RWPE1 (cell line): ENCODE measurements around the gene SNRNP27.

Source experiments
- CTCF ChIA-PET: fragments of 350-600 bp; sonication (Branson Sonifier 250); formaldehyde crosslinking; extraction: SDS; loops from one replicate; lab custom pipeline; 2021; lab: Yijun Ruan, JAX
- POLR2A ChIA-PET: fragments of 400-600 bp; formaldehyde crosslinking; extraction: SDS; loops from one replicate; lab custom pipeline; 2020; ENCODE audit warnings: antibody characterized with exemption; ENCODE audit not compliant: low non-redundant PET; lab: Yijun Ruan, JAX
- DNase-seq: peaks from one replicate; pipeline ENCODE4 v3.0.0; 2012; ENCODE audit warnings: low spot score
- H3K27ac ChIP-seq: fragments of 450-650 bp; 2 replicates; pipeline ENCODE4 v1.5.1; 2017
- TF ChIP-seq, protein P1 (sequence below): fragments of 450-650 bp; conservative IDR thresholded peaks from 2 replicates; pipeline ENCODE4 v1.5.1; 2017; ENCODE audit warnings: low read depth, mild to moderate bottlenecking

The SNRNP27 gene

DNA sequence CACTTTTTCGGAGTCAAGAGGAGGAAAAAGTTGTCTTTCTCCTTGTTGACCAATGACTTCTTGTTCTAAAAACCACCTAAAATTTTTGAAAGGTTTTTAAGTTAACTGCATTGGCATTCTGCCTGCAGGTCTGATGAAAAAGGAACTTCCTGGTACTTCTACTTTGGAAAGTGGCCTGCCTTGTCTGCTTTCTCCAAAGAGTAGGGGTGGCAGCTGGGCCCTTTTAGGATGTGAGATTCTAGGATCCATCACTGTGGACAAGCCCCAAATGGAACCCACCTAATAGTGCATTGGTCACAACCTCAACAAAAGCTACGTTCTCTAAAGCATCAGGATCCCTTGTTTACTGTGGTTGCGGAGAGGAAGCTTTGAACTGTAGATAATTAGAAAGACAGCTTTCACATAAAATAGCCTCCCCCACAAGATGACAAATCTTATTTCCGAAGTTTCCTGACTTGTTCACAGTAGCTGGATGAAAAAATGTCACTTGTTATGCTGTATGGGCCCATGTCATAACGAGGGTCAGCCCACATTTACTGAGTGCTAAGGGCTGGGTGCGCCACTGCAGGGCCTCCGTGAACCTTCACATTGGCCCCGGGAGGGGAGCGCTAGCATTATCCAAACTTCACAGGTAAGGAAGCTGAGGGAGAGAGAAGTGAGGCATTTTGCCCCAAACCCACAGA lies 50.2 kb downstream of the SNRNP27 start:
- no peak overlapping the region for H3K27ac ChIP-seq
- CTCF ChIA-PET = interaction anchor here (0.6 kb wide), 1 partner anchor 12 kb away, joined by 3 read pairs; no protein-coding TSS in a partner anchor
- POLR2A ChIA-PET = no interaction called here
- DNase-seq = no peak
- TF ChIP-seq, protein P1, sequence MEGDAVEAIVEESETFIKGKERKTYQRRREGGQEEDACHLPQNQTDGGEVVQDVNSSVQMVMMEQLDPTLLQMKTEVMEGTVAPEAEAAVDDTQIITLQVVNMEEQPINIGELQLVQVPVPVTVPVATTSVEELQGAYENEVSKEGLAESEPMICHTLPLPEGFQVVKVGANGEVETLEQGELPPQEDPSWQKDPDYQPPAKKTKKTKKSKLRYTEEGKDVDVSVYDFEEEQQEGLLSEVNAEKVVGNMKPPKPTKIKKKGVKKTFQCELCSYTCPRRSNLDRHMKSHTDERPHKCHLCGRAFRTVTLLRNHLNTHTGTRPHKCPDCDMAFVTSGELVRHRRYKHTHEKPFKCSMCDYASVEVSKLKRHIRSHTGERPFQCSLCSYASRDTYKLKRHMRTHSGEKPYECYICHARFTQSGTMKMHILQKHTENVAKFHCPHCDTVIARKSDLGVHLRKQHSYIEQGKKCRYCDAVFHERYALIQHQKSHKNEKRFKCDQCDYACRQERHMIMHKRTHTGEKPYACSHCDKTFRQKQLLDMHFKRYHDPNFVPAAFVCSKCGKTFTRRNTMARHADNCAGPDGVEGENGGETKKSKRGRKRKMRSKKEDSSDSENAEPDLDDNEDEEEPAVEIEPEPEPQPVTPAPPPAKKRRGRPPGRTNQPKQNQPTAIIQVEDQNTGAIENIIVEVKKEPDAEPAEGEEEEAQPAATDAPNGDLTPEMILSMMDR = no peak

DNA sequence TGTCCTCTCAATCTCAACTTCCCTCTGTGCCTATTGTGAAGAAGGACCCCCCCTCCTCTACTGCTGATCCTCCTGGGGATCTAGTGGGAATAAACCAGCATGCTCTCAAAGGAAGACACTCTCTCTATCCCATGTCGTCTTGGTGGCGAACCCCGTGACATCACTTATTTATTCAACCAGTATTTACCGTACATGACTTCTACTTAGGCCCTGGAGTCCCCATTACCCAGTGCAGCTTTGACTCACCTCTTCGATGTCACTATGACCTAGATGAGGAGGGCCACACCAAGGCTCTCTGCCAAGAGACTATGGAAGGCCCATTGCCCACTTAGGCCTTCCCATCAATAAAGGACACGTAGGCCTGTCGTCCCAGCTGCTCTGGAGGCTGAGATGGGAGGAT lies 51.0 kb downstream of the SNRNP27 start:
- no peak for DNase-seq
- TF ChIP-seq, protein P1 = no peak
- H3K27ac ChIP-seq = peak overlapping the region; percentile 86
- ChIA-PET CTCF (interaction anchor here (0.6 kb wide), 1 partner anchor 74 kb away, joined by 4 read pairs; no protein-coding TSS in a partner anchor), POLR2A (interaction anchor here (1.0 kb wide), 1 partner anchor 349 kb away, joined by 5 read pairs; the partner anchor contains the start of gene SNRPG)

DNA sequence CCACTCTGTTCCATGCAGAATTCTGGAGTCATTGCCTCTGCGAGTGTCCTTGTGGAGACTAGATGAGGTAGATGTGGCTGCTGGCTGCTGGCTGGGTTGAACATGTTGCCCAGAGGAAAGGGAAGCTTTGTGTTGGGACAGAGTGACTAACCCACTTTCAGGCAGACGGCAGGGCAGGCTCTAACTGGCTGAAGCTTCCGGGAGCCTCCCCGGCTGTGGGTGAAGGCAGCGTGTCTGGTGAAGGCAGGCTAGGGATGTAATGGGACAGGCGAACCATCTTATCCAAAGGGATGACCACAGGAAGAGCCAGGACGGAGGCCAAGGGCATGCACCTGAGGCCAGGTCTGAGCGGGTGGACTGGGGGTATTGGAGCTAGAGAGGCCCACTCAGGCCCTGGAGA lies 51.7 kb downstream of the SNRNP27 start:
- TF ChIP-seq, protein P1 = no peak
- H3K27ac ChIP-seq = peak overlapping the region; percentile 86
- CTCF ChIA-PET = interaction anchor here (0.6 kb wide), 2 partner anchors 46 to 73 kb away, joined by 3 to 4 read pairs; no protein-coding TSS in a partner anchor
- POLR2A ChIA-PET = interaction anchor here (0.6 to 1.0 kb wide), 2 partner anchors 11 to 348 kb away, joined by 3 to 5 read pairs; partner anchors contain the start of gene SNRPG
- DNase-seq = peak; percentile 86

DNA sequence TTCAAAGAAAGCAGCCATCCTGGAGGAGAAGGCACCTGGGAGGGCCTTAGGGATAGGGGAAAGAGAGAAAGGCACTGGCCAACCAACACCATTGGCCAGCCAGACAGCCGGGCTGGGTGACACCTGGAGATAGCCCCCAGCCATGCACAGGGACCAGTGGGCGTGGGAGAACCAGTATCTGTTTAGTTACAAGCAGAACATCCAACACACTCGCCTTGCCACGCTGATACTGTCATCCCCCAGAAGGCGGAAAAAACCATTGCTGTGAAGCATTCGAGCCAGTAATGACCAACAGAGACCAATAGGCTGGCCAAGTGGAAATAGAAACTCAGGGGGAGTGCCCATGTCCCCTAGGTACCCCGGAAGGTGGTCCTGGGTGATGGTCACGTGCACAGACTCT lies 52.2 kb downstream of the SNRNP27 start:
- CTCF ChIA-PET = interaction anchor here (0.6 kb wide), 1 partner anchor 46 kb away, joined by 3 read pairs; no protein-coding TSS in a partner anchor
- H3K27ac ChIP-seq = peak overlapping the region; percentile 86

DNA sequence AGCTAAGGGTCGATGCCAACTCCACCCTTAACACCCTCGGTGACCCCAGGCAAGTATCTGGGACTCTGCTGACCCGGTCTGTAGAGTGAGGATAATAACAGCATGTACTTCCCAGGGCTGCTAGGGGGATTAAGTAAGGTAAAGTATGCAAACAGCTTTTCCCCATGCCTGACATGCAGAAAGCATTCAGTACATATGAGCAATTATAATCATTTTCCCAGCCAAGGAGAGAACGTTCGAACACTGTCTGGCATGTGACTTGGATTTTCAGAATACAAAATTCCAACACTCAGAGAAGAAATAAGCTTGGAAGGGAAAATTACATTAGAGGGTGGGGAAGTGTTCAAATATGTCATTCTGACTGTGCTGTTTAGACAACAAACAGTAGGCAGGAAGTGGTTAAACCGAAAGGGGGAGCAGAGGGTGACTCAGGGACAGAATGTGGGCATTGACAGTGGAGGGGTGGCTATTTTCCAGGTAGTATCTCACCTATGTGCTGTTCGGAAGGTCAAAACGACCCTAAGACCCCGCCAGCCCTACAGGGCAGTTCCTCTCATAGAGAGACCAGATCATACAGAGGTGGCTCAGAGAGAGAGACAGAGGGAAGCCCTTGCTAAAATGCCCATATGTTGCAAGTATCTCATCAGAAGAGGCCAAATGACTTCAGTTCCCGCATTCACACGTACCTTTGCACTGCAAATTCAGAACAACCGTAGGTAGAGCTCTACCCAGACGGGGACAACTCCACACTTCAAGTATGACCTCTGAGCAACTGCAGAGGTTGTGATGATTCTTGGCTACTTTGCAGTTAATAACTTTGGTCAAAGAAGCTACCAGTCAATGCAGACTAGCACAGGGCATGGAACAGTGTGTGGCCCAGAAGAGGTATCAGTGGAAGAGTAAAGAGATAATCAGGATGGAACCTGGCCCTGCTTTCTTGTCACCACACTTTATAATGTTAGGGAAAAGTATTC lies 52.9 kb downstream of the SNRNP27 start:
- TF ChIP-seq, protein P1 = no peak
- peak overlapping the region; percentile 86 for H3K27ac ChIP-seq
- ChIA-PET POLR2A (no interaction called here), CTCF (interaction anchor here (0.5 kb wide), 1 partner anchor 141 kb away, joined by 5 read pairs; no protein-coding TSS in a partner anchor)
- DNase-seq = peak; percentile 84

More for the DNA sequence above, 52.2 kb downstream of the SNRNP27 start:
- TF ChIP-seq, protein P1 = no peak
- DNase-seq = no peak
- POLR2A ChIA-PET = interaction anchor here (0.6 to 1.0 kb wide), 2 partner anchors 11 to 348 kb away, joined by 3 to 5 read pairs; partner anchors contain the start of gene SNRPG

DNA sequence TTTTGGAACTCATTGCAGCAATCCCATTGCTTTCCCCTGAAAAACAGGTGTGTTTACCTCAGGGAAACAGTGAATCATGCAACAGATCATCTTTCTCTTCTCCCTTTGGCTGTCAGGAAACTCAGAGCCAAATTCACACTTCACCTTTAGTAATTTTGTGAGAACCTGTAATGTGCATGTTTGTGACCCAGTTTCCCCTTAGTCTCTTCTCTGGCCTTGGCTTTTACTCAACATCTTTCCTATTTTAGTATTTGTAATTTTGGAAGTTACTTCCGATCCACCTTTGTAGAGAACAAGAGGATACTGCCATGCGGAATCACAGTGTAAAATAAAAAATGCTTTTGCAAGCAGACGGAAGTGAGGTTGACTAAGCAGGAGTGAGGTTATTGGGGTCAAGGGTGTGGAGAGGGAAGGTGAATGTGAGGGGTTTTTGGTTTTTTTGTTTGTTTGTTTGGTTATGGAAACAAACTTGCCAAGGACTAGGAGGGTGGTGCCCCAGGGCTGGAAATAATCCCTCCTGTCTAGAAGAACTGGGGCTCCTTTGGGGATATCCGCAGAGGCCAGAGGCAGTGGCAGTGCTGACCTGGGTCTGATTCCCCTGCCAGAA lies 53.7 kb downstream of the SNRNP27 start:
- CTCF ChIA-PET = no interaction called here

More for the DNA sequence above, 53.7 kb downstream of the SNRNP27 start:
- TF ChIP-seq, protein P1 = no peak
- H3K27ac ChIP-seq = no peak overlapping the region
- POLR2A ChIA-PET = no interaction called here
- no peak for DNase-seq
